Heart left ventricle (tissue), 16 donors: ENCODE measurements around the gene CCL20. TPM values are rescaled to one million over a fixed set of nuclear protein-coding genes. Genes with fewer than 3 reads are reported as not detected.

Experiments used
- ATAC-seq, 4 donors: fragments of 200-7000 bp; cut with Tn5 transposase; one replicate each; pipeline ENCODE4 v1.9.1; 2020 to 2022; ENCODE audit warnings: moderate library complexity in 4 of 4, mild to moderate bottlenecking in 3 of 4, moderate number of reproducible peaks in 1 of 4
- DNase-seq, 5 donors: peaks; one replicate each; pipeline ENCODE4 v3.0.0-alpha.2; 2020
- H3K27ac ChIP-seq, 12 donors: fragments of 200-600 bp; sonication (generic) in 4 of 12; one replicate each; pipeline versions ENCODE4 v1.5.0 to v1.8.0; 2016 to 2022; ENCODE audit warnings: mild to moderate bottlenecking in 2 of 12
- H3K27me3 ChIP-seq, 9 donors: fragments of 200-600 bp; sonication (generic) in 2 of 9; one replicate each; pipeline versions ENCODE4 v1.5.1 to v1.8.0; 2016 to 2022; ENCODE audit warnings: mild to moderate bottlenecking in 3 of 9
- H3K36me3 ChIP-seq, 9 donors: fragments of 200-600 bp; sonication (generic) in 2 of 9; one replicate each; pipeline versions ENCODE4 v1.5.0 to v1.8.0; 2018 to 2022; ENCODE audit warnings: mild to moderate bottlenecking in 2 of 9
- H3K4me1 ChIP-seq, 12 donors: fragments of 200-600 bp; sonication (generic) in 4 of 12; one replicate each; pipeline versions ENCODE4 v1.5.0 to v1.8.0; 2016 to 2022; ENCODE audit warnings: mild to moderate bottlenecking in 3 of 12
- H3K4me3 ChIP-seq, 12 donors: fragments of 200-600 bp; sonication (generic) in 4 of 12; one replicate each; pipeline versions ENCODE4 v1.5.0 to v1.8.0; 2017 to 2022; ENCODE audit warnings: mild to moderate bottlenecking in 9 of 12, moderate library complexity in 4 of 12
- H3K9me3 ChIP-seq, 12 donors: fragments of 200-600 bp; sonication (generic) in 4 of 12; one replicate each; pipeline versions ENCODE4 v1.5.0 to v1.8.0; 2016 to 2022; ENCODE audit warnings: mild to moderate bottlenecking in 1 of 12
- CTCF ChIP-seq, 12 donors: fragments of 200-600 bp; sonication (generic) in 4 of 12; IDR thresholded peaks; one replicate each; pipeline versions ENCODE4 v1.5.0 to v1.8.0; 2018 to 2022; ENCODE audit warnings: antibody characterized with exemption in 12 of 12, mild to moderate bottlenecking in 5 of 12
- POLR2A ChIP-seq, 2 donors: fragments of 450-650 bp; IDR thresholded peaks; one replicate each; pipeline ENCODE4 v1.6.1; 2017; ENCODE audit warnings: antibody characterized with exemption in 2 of 2, mild to moderate bottlenecking in 2 of 2, moderate library complexity in 2 of 2
- WGBS, 4 donors: extraction: QIAGEN DNeasy Blood & Tissue Kit in 2 of 4; methylation state at CpG; one replicate each; pipeline versions ENCODE4 v1.1.5 to v1.1.7; 2013 to 2018; 5-methylcytosine and 5-hydroxymethylcytosine counted together
- intact Hi-C, 10 donors: fragments of 100-400 bp; cut with DNase I; formaldehyde crosslinking; loops; one replicate each; pipeline versions ENCODE4 v1.11.1 to v1.14.2; 2022
- polyA plus RNA-seq, 2 donors: library from polyadenylated mRNA; stranded (reverse); fragments of 200-250 nt; gene quantifications; one replicate each; pipeline ENCODE4 v1.2.3, GENCODE V29; 2013
- total RNA-seq, 9 donors: library from RNA; depleted of rRNA in 2 of 9; stranded (reverse); fragments of >200 nt in 2 of 9; fragmentation: NEBNext Ultra II Directional in 3 of 9; extraction: Animal tissue kit (Norgen Biotek cat#: 25700) in 3 of 9; gene quantifications; one replicate each; pipeline versions ENCODE4 v1.1.0 to v1.2.4, GENCODE V29; 2016 to 2023
- donor health status: ischemic (EF 13 %, LVEDD 7.1; RV severe dilation, severe dysfunction).
- donor health status: healthy with polysubstance abuse.
- donor health status: DM: no; HTN: yes; CAD: no.
- donor health status: DM: no; HTN: no; CAD: no.
- donor health status: ischemic (EF 25% LVEDD 6.9; RV normal size, moderate dysfunction).
- donor health status: ischemic (EF 25% LVEDD 5.7; RV mildly dilated, moderate dysfunction).
- donor health status: healthy.
- donor health status: DM: yes; HTN: yes; CAD: no.
- donor health status: ischemic (EF 35%, LVEDD 5.7; RV mildly dilated, moderate dysfunction).
- donor health status: nonischemic (EF 11% LVEDD 7.7; RV severe dilation, severe dysfunction).
- donor health status: DM: yes; HTN: yes; CAD: no.
- donor health status: PGD.
- donor health status: ischemic (EF 29% LVEDD 5.4; RV normal size, mild dysfunction).
- donor health status: nonischemic (EF 23%, LVEDD 6.1; RV moderate dilation, normal function).

The CCL20 gene
- total and polyA plus RNA-seq, 11 donors, result 0.48 to 1.1 TPM; not detected in 9

- ATAC-seq (no peak), DNase-seq (no peak)
- peaks cover 0 to 8% (median 0%) of the 10 kb centered on the region in 12 donors for H3K4me1 ChIP-seq
- H3K36me3 ChIP-seq, result no peaks in the 10 kb centered on the region
- whole genome bisulfite sequencing, 4 donors, result 78 to 81% (median 80%) methylated on average over 2 of the region's 2 CpGs
- no peak overlapping the region for H3K27ac ChIP-seq
- TF ChIP-seq CTCF (IDR thresholded peaks at IDR 0.05) (no peak), POLR2A (IDR thresholded peaks at IDR 0.05) (no peak)
- no peak overlapping the region for H3K4me3 ChIP-seq
- intact Hi-C loops, result no loop called here
- no peaks in the 10 kb centered on the region for H3K9me3 ChIP-seq
- peaks cover 0 to 27% (median 2%) of the 10 kb centered on the region in 9 donors for H3K27me3 ChIP-seq
Measured at GRCh38 chr2:227813229-227813561, 447 bp upstream of the CCL20 start.

- Histone ChIP-seq H3K9me3 (no peaks in the 10 kb centered on the region), H3K36me3 (no peaks in the 10 kb centered on the region), H3K27me3 (peaks cover 0 to 27% (median 2%) of the 10 kb centered on the region in 9 donors), H3K4me1 (peaks cover 0 to 20% (median 0%) of the 10 kb centered on the region in 12 donors), H3K4me3 (no peak overlapping the region), H3K27ac (no peak overlapping the region)
- intact Hi-C loops, result no loop called here
- TF ChIP-seq CTCF (IDR thresholded peaks at IDR 0.05) (no peak), POLR2A (IDR thresholded peaks at IDR 0.05) (no peak)
- DNase-seq (no peak), ATAC-seq (no peak)
- WGBS, 4 donors, result 71 to 77% (median 74%) methylated on average over 3 of the region's 3 CpGs
Measured at GRCh38 chr2:227815066-227815465, 1.4 kb downstream of the CCL20 start.

- no peak overlapping the region for H3K4me3 ChIP-seq
- ATAC-seq (no peak), DNase-seq (no peak)
- 69 to 95% (median 91%) methylated on average over 2 of the region's 2 CpGs for WGBS, 4 donors
- H3K27me3 ChIP-seq, result peaks cover 0 to 27% (median 2%) of the 10 kb centered on the region in 9 donors
- H3K9me3 ChIP-seq, result no peaks in the 10 kb centered on the region
- no peak overlapping the region for H3K27ac ChIP-seq
- intact Hi-C loops, result no loop called here
- peaks cover 0 to 20% (median 0%) of the 10 kb centered on the region in 12 donors for H3K4me1 ChIP-seq
- TF ChIP-seq POLR2A (IDR thresholded peaks at IDR 0.05) (no peak), CTCF (IDR thresholded peaks at IDR 0.05) (no peak)
- no peaks in the 10 kb centered on the region for H3K36me3 ChIP-seq
Measured at GRCh38 chr2:227816507-227817294, 3.1 kb downstream of the CCL20 start.

GRCh38 chr2:227817336-227817735 is 3.7 kb downstream of the CCL20 start:
- H3K27me3 ChIP-seq, result peaks cover 0 to 24% (median 2%) of the 10 kb centered on the region in 9 donors
- DNase-seq (no peak), ATAC-seq (no peak)
- 71 to 79% (median 76%) methylated on average over 1 of the region's 1 CpG for WGBS, 4 donors
- intact Hi-C loops, result no loop called here
- H3K36me3 ChIP-seq, result no peaks in the 10 kb centered on the region
- TF ChIP-seq CTCF (IDR thresholded peaks at IDR 0.05), result no peak
- no peak overlapping the region for H3K4me3 ChIP-seq
- H3K27ac ChIP-seq, result peak overlapping the region in 1 of 12 donors; percentile 68
- peaks cover 0 to 20% (median 0%) of the 10 kb centered on the region in 12 donors for H3K4me1 ChIP-seq
- no peaks in the 10 kb centered on the region for H3K9me3 ChIP-seq
